Kidney epithelial cell (primary cell): Measurements from ENCODE around the gene DENND4B. TPM values are rescaled to one million over a fixed set of nuclear protein-coding genes. Genes with fewer than 3 reads are reported as not detected.

Experiments used
- DNase-seq: peaks from one replicate; pipeline ENCODE4 v3.0.0-alpha.2; 2010; ENCODE audit warnings: low read depth
- H3K27me3 ChIP-seq: 2 replicates; pipeline ENCODE4 v1.6.0; 2011; ENCODE audit warnings: low read length; ENCODE audit not compliant: control insufficient read depth, insufficient read depth
- H3K36me3 ChIP-seq: 2 replicates; pipeline ENCODE4 v1.5.1; 2011; ENCODE audit warnings: low read length; ENCODE audit not compliant: control insufficient read depth, insufficient read depth
- H3K4me3 ChIP-seq: 2 replicates; pipeline ENCODE4 v1.5.1; 2011; ENCODE audit warnings: low read depth, mild to moderate bottlenecking, control low read depth, low read length
- total RNA-seq: library from RNA; depleted of rRNA; stranded (reverse); fragments of >200 nt; gene quantifications from 2 replicates; pipeline ENCODE4 v1.2.3, GENCODE V29; 2015
- TF ChIP-seq, protein P1 (sequence below): IDR thresholded peaks from 2 replicates; pipeline ENCODE4 v1.5.1; 2011; ENCODE audit warnings: mild to moderate bottlenecking, moderate library complexity, low read length, control low read depth, inconsistent platforms; ENCODE audit not compliant: insufficient read depth, poor library complexity, severe bottlenecking

DENND4B gene
- total RNA-seq: 25.1 and 42.8 TPM in 2 replicates

DNA sequence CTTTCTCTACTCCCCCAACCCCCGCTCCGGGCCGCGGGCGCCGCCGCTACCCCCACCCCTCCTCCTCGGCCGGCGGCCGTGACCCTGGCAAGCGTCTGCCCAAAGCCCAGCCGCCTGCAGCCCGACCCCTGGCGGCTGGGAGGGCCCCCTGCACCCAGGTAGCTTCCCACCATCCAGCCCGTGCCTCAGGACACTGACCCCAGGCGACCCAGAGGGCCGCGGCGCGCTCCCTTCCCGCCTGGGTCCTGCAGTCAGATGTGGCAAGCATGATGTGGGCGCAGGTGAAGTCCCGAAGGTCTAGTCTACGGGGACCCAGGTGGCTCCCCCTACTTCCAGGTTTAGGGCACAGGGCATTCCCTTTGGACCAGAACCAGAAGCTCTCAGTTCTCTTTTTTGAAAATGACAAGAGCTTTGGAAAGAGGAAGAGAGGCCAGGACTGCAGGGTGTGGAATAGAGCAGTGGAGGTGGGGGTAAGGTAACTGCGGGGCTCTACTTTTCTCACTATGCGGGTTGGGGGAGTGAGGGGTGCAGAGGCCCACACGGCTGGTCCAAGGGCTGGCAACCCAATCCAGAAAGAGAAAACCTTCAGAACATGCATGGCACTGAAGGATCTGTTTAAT is at the start of gene DENND4B:
Gene DENND4B (minus strand): TSS at position 97 of the 620 bp plus-strand sequence. CDS start 2,344 bp downstream, outside the sequence.
- TF ChIP-seq, protein P1, sequence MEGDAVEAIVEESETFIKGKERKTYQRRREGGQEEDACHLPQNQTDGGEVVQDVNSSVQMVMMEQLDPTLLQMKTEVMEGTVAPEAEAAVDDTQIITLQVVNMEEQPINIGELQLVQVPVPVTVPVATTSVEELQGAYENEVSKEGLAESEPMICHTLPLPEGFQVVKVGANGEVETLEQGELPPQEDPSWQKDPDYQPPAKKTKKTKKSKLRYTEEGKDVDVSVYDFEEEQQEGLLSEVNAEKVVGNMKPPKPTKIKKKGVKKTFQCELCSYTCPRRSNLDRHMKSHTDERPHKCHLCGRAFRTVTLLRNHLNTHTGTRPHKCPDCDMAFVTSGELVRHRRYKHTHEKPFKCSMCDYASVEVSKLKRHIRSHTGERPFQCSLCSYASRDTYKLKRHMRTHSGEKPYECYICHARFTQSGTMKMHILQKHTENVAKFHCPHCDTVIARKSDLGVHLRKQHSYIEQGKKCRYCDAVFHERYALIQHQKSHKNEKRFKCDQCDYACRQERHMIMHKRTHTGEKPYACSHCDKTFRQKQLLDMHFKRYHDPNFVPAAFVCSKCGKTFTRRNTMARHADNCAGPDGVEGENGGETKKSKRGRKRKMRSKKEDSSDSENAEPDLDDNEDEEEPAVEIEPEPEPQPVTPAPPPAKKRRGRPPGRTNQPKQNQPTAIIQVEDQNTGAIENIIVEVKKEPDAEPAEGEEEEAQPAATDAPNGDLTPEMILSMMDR: peak; percentile 85
- Histone ChIP-seq H3K4me3 (peak within 1 kb of the TSS; percentile 74), H3K36me3 (peaks cover 3% of the 10 kb centered on the region), H3K27me3 (no peaks in the 10 kb centered on the region)
- no peak for DNase-seq

- Histone ChIP-seq H3K4me3 (no peak overlapping the region), H3K36me3 (peaks cover 2% of the 10 kb centered on the region), H3K27me3 (no peaks in the 10 kb centered on the region)
- DNase-seq: no peak
- TF ChIP-seq, protein P1: no peak
Measured at GRCh38 chr1:153995640-153996039, 49.1 kb upstream of the DENND4B start.

- H3K27me3 ChIP-seq: no peaks in the 10 kb centered on the region
- no peak for DNase-seq
- H3K4me3 ChIP-seq: no peak overlapping the region
- peaks cover 2% of the 10 kb centered on the region for H3K36me3 ChIP-seq
- TF ChIP-seq, protein P1: no peak
Measured at GRCh38 chr1:153995202-153995601, 48.7 kb upstream of the DENND4B start.

GRCh38 chr1:153991806-153992205 is 45.3 kb upstream of the DENND4B start:
- no peak for DNase-seq
- TF ChIP-seq, protein P1: no peak
- Histone ChIP-seq H3K27me3 (no peaks in the 10 kb centered on the region), H3K36me3 (peaks cover 2% of the 10 kb centered on the region), H3K4me3 (peak overlapping the region; percentile 74)

DNA sequence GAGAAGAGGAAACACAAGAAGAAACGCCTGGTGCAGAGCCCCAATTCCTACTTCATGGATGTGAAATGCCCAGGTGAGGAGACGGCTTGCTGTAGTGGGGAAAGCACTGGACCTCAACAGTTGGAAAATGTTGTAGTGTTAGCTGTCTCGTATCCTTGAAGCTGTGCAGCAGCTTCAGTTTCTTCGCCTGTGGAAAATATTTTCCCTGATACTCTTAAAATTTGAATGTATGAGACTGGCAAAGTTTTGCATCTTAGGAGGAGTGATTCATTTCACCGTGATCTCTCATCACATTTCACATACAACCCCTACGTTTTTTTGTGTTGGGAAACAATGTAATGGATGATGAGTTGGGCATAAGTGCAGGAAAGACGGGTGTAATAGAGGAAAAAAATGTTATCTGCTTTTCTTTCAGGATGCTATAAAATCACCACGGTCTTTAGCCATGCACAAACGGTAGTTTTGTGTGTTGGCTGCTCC is 44.7 kb upstream of the DENND4B start:
- TF ChIP-seq, protein P1: no peak
- DNase-seq: no peak
- Histone ChIP-seq H3K36me3 (peaks cover 2% of the 10 kb centered on the region), H3K27me3 (no peaks in the 10 kb centered on the region), H3K4me3 (peak overlapping the region; percentile 74)
